Thyroid gland (tissue), 4 donors: ENCODE data around the gene IZUMO1. TPM values are rescaled to one million over a fixed set of nuclear protein-coding genes. Genes with fewer than 3 reads are reported as not detected.

ENCODE experiments used
- DNase-seq, 2 donors: peaks; one replicate each; pipeline ENCODE4 v3.0.0-alpha.2; 2019
- H3K27ac ChIP-seq, 3 donors: fragments of 200-600 bp; sonication (generic); 1 replicate in 2 of 3; 2 replicates in 1 of 3; pipeline ENCODE4 v1.5.1; 2016 to 2019; ENCODE audit warnings: mild to moderate bottlenecking in 1 of 3, moderate library complexity in 1 of 3
- H3K27me3 ChIP-seq: fragments of 200-600 bp; sonication (generic); one replicate; pipeline ENCODE4 v1.5.1; 2019
- H3K36me3 ChIP-seq, 2 donors: fragments of 200-600 bp; sonication (generic); one replicate each; pipeline ENCODE4 v1.5.1; 2016 to 2019
- H3K4me1 ChIP-seq, 2 donors: fragments of 200-600 bp; sonication (generic); one replicate each; pipeline ENCODE4 v1.5.1; 2017 to 2019
- H3K4me3 ChIP-seq, 3 donors: fragments of 200-600 bp; sonication (generic); replicated peaks in 1 of 3; 1 replicate in 2 of 3; 2 replicates in 1 of 3; pipeline ENCODE4 v1.5.1; 2016; ENCODE audit warnings: mild to moderate bottlenecking in 1 of 3
- H3K9me3 ChIP-seq: fragments of 200-600 bp; sonication (generic); one replicate; pipeline ENCODE4 v1.5.1; 2017
- CTCF ChIP-seq, 6 experiments: fragments of 200-600 bp in 3 of 6; fragments of 450-650 bp in 3 of 6; sonication (generic) in 3 of 6; IDR thresholded peaks; one replicate each; pipeline ENCODE4 v1.5.1; 2016 to 2019; ENCODE audit warnings: antibody characterized with exemption in 6 of 6, mild to moderate bottlenecking in 2 of 6, inconsistent platforms in 1 of 6, moderate library complexity in 1 of 6
- POLR2A ChIP-seq, 2 donors: fragments of 450-650 bp; IDR thresholded peaks; one replicate each; pipeline ENCODE4 v1.6.1; 2017; ENCODE audit warnings: antibody characterized with exemption in 2 of 2, mild to moderate bottlenecking in 2 of 2, moderate library complexity in 1 of 2
- WGBS, 2 donors: methylation state at CpG; one replicate each; pipeline ENCODE4 v1.1.5; 2017; 5-methylcytosine and 5-hydroxymethylcytosine counted together
- intact Hi-C: fragments of 100-400 bp; cut with DNase I; formaldehyde crosslinking; loops from one replicate; pipeline ENCODE4 v1.15.1; 2023
- total RNA-seq, 4 donors: library from RNA; depleted of rRNA; stranded (reverse); fragments of >200 nt; gene quantifications; one replicate each; pipeline ENCODE4 v1.2.3, GENCODE V29; 2016

Gene IZUMO1
- total RNA-seq, 4 donors from 2014 or later: 1.1 TPM; not detected in 2

GRCh38 chr19:48715681-48716171 lies 31.0 kb downstream of the IZUMO1 start:
- H3K27ac ChIP-seq: peak overlapping the region in 1 of 3 donors; percentile 82
- DNase-seq: no peak
- H3K9me3 ChIP-seq: no peaks in the 10 kb centered on the region
- H3K36me3 ChIP-seq: no peaks in the 10 kb centered on the region
- WGBS, 2 donors: 56% methylated on average over 12 to 14 of the region's 19 CpGs
- intact Hi-C loops: no loop called here
- H3K4me3 ChIP-seq: no peak overlapping the region
- no peak for TF ChIP-seq POLR2A (IDR thresholded peaks at IDR 0.05)
- TF ChIP-seq CTCF (IDR thresholded peaks at IDR 0.05): no peak
- H3K4me1 ChIP-seq: peaks cover 25 to 49% of the 10 kb centered on the region in 2 donors
- H3K27me3 ChIP-seq: no peaks in the 10 kb centered on the region

- Histone ChIP-seq H3K27me3 (no peaks in the 10 kb centered on the region), H3K27ac (peak overlapping the region; percentile 82 to 89 (median 85)), H3K9me3 (no peaks in the 10 kb centered on the region), H3K36me3 (no peaks in the 10 kb centered on the region), H3K4me3 (peak overlapping the region in 2 of 3 donors; percentile 35 to 40), H3K4me1 (peaks cover 25 to 49% of the 10 kb centered on the region in 2 donors)
- no peak for DNase-seq
- 59 to 64% methylated on average over 21 to 25 of the region's 26 CpGs for WGBS, 2 donors
- TF ChIP-seq POLR2A (IDR thresholded peaks at IDR 0.05) (no peak), CTCF (IDR thresholded peaks at IDR 0.05) (no peak)
- intact Hi-C loops: loop anchor here (5.0 kb wide), 1 partner anchor 38 kb away; no protein-coding TSS in a partner anchor
Measured at GRCh38 chr19:48714759-48715675, 31.7 kb downstream of the IZUMO1 start.

- intact Hi-C loops: loop anchor here (5.0 kb wide), 1 partner anchor 37 kb away; no protein-coding TSS in a partner anchor
- Histone ChIP-seq H3K36me3 (no peaks in the 10 kb centered on the region), H3K27ac (peak overlapping the region; percentile 82 to 89 (median 85)), H3K4me1 (peaks cover 25 to 43% of the 10 kb centered on the region in 2 donors), H3K9me3 (no peaks in the 10 kb centered on the region), H3K27me3 (no peaks in the 10 kb centered on the region), H3K4me3 (peak overlapping the region; percentile 35 to 73 (median 60))
- peak; percentile 99 to 100 for DNase-seq
- TF ChIP-seq POLR2A (IDR thresholded peaks at IDR 0.05) (peak in 1 of 2 donors; percentile 55), CTCF (IDR thresholded peaks at IDR 0.05) (no peak)
- 1% methylated on average over 40 to 45 of the region's 67 CpGs for WGBS, 2 donors
Measured at GRCh38 chr19:48713864-48714755, 32.6 kb downstream of the IZUMO1 start.

- H3K27me3 ChIP-seq: no peaks in the 10 kb centered on the region
- DNase-seq: no peak
- H3K9me3 ChIP-seq: no peaks in the 10 kb centered on the region
- peaks cover 17 to 36% of the 10 kb centered on the region in 2 donors for H3K4me1 ChIP-seq
- no peaks in the 10 kb centered on the region for H3K36me3 ChIP-seq
- 19 to 21% methylated on average over 21 to 25 of the region's 25 CpGs for WGBS, 2 donors
- H3K4me3 ChIP-seq: peak overlapping the region; percentile 35 to 73 (median 60)
- H3K27ac ChIP-seq: no peak overlapping the region
- intact Hi-C loops: loop anchor here (5.0 kb wide), 1 partner anchor 36 kb away; no protein-coding TSS in a partner anchor
- TF ChIP-seq CTCF (IDR thresholded peaks at IDR 0.05) (peak in 1 of 6 experiments; percentile 5), POLR2A (IDR thresholded peaks at IDR 0.05) (no peak)
Measured at GRCh38 chr19:48713041-48713863, 33.5 kb downstream of the IZUMO1 start.
